Immature natural killer cell (primary cell): ENCODE results near the gene SMIM27. TPM values are rescaled to one million over a fixed set of nuclear protein-coding genes. Genes with fewer than 3 reads are reported as not detected.
"Not testable (repeated sequence)": the region's sequence is repeated elsewhere in the genome, so short reads cannot be mapped to it uniquely, and the experiment has no call there.

Experiments
- DNase-seq, 3 donors: peaks; one replicate each; pipeline ENCODE4 v3.0.0; 2022; ENCODE audit warnings: mixed read lengths in 1 of 3
- H3K27ac Mint-ChIP-seq, 6 donors: one replicate each; pipeline ENCODE4 v1.8.0; 2020; ENCODE audit warnings: mixed read lengths in 6 of 6, mild to moderate bottlenecking in 5 of 6, inconsistent platforms in 4 of 6, moderate library complexity in 3 of 6
- H3K27me3 Mint-ChIP-seq, 3 donors: one replicate each; pipeline ENCODE4 v1.8.0; 2020 to 2021; ENCODE audit warnings: low read depth in 3 of 3, mild to moderate bottlenecking in 3 of 3, mixed read lengths in 3 of 3, moderate library complexity in 3 of 3, inconsistent platforms in 1 of 3
- H3K36me3 Mint-ChIP-seq, 3 donors: one replicate each; pipeline ENCODE4 v1.8.0; 2020; ENCODE audit warnings: mixed read lengths in 3 of 3, inconsistent platforms in 2 of 3, mild to moderate bottlenecking in 2 of 3
- H3K4me1 Mint-ChIP-seq, 2 donors: one replicate each; pipeline ENCODE4 v1.8.0; 2020; ENCODE audit warnings: inconsistent platforms in 2 of 2, mild to moderate bottlenecking in 2 of 2, mixed read lengths in 2 of 2, moderate library complexity in 1 of 2
- H3K4me3 Mint-ChIP-seq, 5 donors: one replicate each; pipeline ENCODE4 v1.8.0; 2020; ENCODE audit warnings: mild to moderate bottlenecking in 5 of 5, mixed read lengths in 5 of 5, inconsistent platforms in 3 of 5, moderate library complexity in 3 of 5
- H3K9me3 Mint-ChIP-seq, 6 donors: one replicate each; pipeline ENCODE4 v1.8.0; 2020; ENCODE audit warnings: mild to moderate bottlenecking in 6 of 6, mixed read lengths in 6 of 6, inconsistent platforms in 4 of 6, moderate library complexity in 3 of 6
- polyA plus RNA-seq, 3 donors: library from polyadenylated mRNA; unstranded; fragments of 300-500 nt; fragmentation: Illumina TruSeq; gene quantifications; one replicate each; pipeline ENCODE4 v1.2.3, GENCODE V29; 2021

Gene SMIM27
- polyA plus RNA-seq, 3 donors from 2014 or later: 37.2 to 122 (median 72.6) TPM

DNA sequence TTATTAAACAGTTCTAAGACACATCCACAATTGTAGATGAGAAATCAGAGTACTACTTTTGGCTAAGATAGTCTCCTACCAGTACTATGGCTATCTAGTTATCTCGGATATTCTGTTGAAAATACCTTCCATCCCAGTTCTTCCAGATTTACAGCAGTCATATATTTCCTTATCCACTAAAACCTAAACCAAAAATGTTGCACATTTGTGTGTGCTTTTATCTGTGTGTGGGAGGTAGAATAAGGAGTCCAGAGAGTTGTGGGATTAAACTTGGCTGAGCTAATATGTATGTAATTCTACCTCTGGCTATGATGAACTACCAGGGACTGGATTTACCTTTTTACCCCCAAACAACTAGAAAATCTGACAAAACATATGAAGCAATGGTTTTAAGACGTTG lies 38.3 kb downstream of the SMIM27 start:
- Mint-ChIP-seq H3K27ac (no peak overlapping the region), H3K36me3 (no peaks in the 10 kb centered on the region), H3K27me3 (peaks cover 4 to 22% (median 8%) of the 10 kb centered on the region in 3 donors), H3K4me3 (no peak overlapping the region), H3K4me1 (no peaks in the 10 kb centered on the region), H3K9me3 (no peaks in the 10 kb centered on the region)
- no peak for DNase-seq

- no peaks in the 10 kb centered on the region for H3K4me1 Mint-ChIP-seq
- no peak overlapping the region for H3K4me3 Mint-ChIP-seq
- H3K36me3 Mint-ChIP-seq: no peaks in the 10 kb centered on the region
- H3K9me3 Mint-ChIP-seq: no peaks in the 10 kb centered on the region
- DNase-seq: no peak
- H3K27ac Mint-ChIP-seq: no peak overlapping the region
- H3K27me3 Mint-ChIP-seq: peaks cover 4 to 24% (median 9%) of the 10 kb centered on the region in 3 donors
These were observed 38.8 kb downstream of the SMIM27 start for GRCh38 chr9:32590898-32591297.

GRCh38 chr9:32596096-32596865 lies 44.2 kb downstream of the SMIM27 start:
- Mint-ChIP-seq H3K9me3 (no peaks in the 10 kb centered on the region), H3K27me3 (peaks cover 4 to 21% (median 8%) of the 10 kb centered on the region in 3 donors), H3K36me3 (no peaks in the 10 kb centered on the region), H3K27ac (no peak overlapping the region), H3K4me1 (no peaks in the 10 kb centered on the region), H3K4me3 (no peak overlapping the region)
- DNase-seq: no peak

DNA sequence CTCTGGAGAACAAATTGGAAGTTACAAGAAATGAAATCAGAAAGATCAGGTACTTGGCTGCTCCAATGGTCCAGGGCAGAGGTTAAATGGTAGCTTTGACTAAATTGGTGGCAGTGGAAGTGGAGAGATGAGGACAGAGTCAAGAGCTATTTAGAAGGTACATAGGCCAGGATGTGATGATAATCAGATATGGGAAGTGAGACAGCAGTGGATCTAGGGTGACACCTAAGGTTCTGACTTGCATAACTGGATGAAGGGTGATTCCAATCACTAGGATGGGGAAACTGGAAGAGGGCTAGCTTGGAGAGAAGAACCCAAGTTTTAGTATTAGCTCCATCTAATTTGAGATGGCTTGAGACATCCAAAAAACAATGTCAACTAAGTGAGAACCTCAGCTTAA lies 44.8 kb downstream of the SMIM27 start:
- no peaks in the 10 kb centered on the region for H3K4me1 Mint-ChIP-seq
- H3K27me3 Mint-ChIP-seq: peaks cover under 1 to 14% (median 8%) of the 10 kb centered on the region in 3 donors
- H3K36me3 Mint-ChIP-seq: no peaks in the 10 kb centered on the region
- H3K4me3 Mint-ChIP-seq: no peak overlapping the region
- no peak for DNase-seq
- H3K9me3 Mint-ChIP-seq: no peaks in the 10 kb centered on the region
- no peak overlapping the region for H3K27ac Mint-ChIP-seq

DNA sequence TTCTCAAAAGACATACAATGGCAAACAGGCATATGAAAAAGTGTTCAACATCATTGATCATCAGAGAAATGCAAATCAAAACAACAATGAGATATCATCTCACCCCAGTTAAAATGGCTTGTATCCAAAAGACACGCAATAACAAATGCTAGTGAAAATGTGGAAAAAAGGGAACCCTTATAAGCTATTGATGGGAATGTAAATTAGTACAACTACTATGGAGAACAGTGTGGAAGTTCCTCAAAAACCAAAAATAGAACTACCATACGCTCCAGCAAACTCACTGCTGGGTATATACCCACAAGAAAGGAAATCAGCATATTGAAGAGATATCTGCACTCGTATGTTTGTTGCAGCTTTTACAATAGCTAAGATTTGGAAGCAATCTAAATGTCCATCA lies 46.9 kb downstream of the SMIM27 start:
- not testable (repeated sequence) for H3K4me3 Mint-ChIP-seq, H3K4me1 Mint-ChIP-seq, DNase-seq, H3K27ac Mint-ChIP-seq, H3K36me3 Mint-ChIP-seq, H3K27me3 Mint-ChIP-seq, H3K9me3 Mint-ChIP-seq

Other genes starting within 250 kb of the SMIM27 start
- 10 to 100 TPM in 2 of 3 donors, 1 to 10 TPM in 1; 6.2 to 16.3 (median 11.8) TPM for gene ACO1, start 167.7 kb upstream of the SMIM27 start, polyA plus RNA-seq
- gene RIGI, start 26.1 kb upstream of the SMIM27 start, polyA plus RNA-seq: 10 to 100 TPM; 14.3 to 20.9 (median 14.9) TPM
- gene TOPORS, start 259 bp downstream of the SMIM27 start, polyA plus RNA-seq: 10 to 100 TPM; 13.9 to 28.4 (median 22.4) TPM
- 100 to 1,000 TPM in 1 of 3 donors, 10 to 100 TPM in 2; 80.8 to 110 (median 84.9) TPM for gene NDUFB6, start 20.8 kb downstream of the SMIM27 start, polyA plus RNA-seq
- gene TAF1L, start 83.3 kb downstream of the SMIM27 start, polyA plus RNA-seq: not detected
- not detected for gene TMEM215, start 231.2 kb downstream of the SMIM27 start, polyA plus RNA-seq